Gastroesophageal sphincter (tissue), 4 donors: ENCODE results near the gene ADAT3. TPM values are rescaled to one million over a fixed set of nuclear protein-coding genes. Genes with fewer than 3 reads are reported as not detected.
A peak's percentile ranks its signal among the peaks of the same experiment; 100 is the strongest.

Source experiments
- ATAC-seq: fragments of 150-250 bp; one replicate; pipeline ENCODE4 v1.9.1; 2016; ENCODE audit warnings: mild to moderate bottlenecking, moderate library complexity
- H3K27ac ChIP-seq, 4 donors: fragments of 200-600 bp; sonication (generic) in 3 of 4; 1 replicate in 3 of 4; 2 replicates in 1 of 4; pipeline ENCODE4 v1.5.1; 2016 to 2019
- H3K27me3 ChIP-seq: fragments of 200-600 bp; sonication (generic); one replicate; pipeline ENCODE4 v1.5.1; 2019
- H3K36me3 ChIP-seq, 2 donors: fragments of 200-600 bp; sonication (generic); one replicate each; pipeline ENCODE4 v1.5.1; 2019; ENCODE audit warnings: control low read depth in 1 of 2
- H3K4me1 ChIP-seq, 3 donors: fragments of 200-600 bp; sonication (generic); 1 replicate in 2 of 3; 2 replicates in 1 of 3; pipeline ENCODE4 v1.5.1; 2016 to 2019; ENCODE audit warnings: control low read depth in 2 of 3
- H3K4me3 ChIP-seq, 2 donors: fragments of 200-600 bp; sonication (generic); one replicate each; pipeline ENCODE4 v1.5.1; 2019; ENCODE audit warnings: mild to moderate bottlenecking in 1 of 2, moderate library complexity in 1 of 2
- H3K9me3 ChIP-seq, 3 donors: fragments of 200-600 bp; sonication (generic); one replicate each; pipeline ENCODE4 v1.5.1; 2017 to 2019; ENCODE audit warnings: control low read depth in 2 of 3
- CTCF ChIP-seq, 4 experiments: fragments of 200-600 bp in 2 of 4; fragments of 450-650 bp in 2 of 4; sonication (generic) in 1 of 4; IDR thresholded peaks; one replicate each; pipeline ENCODE4 v1.5.1; 2017 to 2019; ENCODE audit warnings: antibody characterized with exemption in 4 of 4, mild to moderate bottlenecking in 2 of 4, moderate library complexity in 2 of 4
- EP300 ChIP-seq: sonication (generic); formaldehyde crosslinking; IDR thresholded peaks from one replicate; pipeline ENCODE4 v1.6.1; 2017; ENCODE audit warnings: antibody characterized with exemption, mild to moderate bottlenecking
- POLR2A ChIP-seq, 2 donors: fragments of 450-650 bp; IDR thresholded peaks; one replicate each; pipeline ENCODE4 v1.6.1; 2017; ENCODE audit warnings: antibody characterized with exemption in 2 of 2, mild to moderate bottlenecking in 2 of 2, moderate library complexity in 1 of 2
- POLR2AphosphoS5 ChIP-seq: sonication (generic); formaldehyde crosslinking; IDR thresholded peaks from one replicate; pipeline ENCODE4 v1.6.1; 2017; ENCODE audit warnings: antibody characterized with exemption
- WGBS, 2 donors: methylation state at CpG; one replicate each; pipeline ENCODE4 v1.1.5; 2018; ENCODE audit warnings: low coverage in 1 of 2; 5-methylcytosine and 5-hydroxymethylcytosine counted together
- total RNA-seq, 4 donors: library from RNA; depleted of rRNA; stranded (reverse); fragments of >200 nt; gene quantifications; one replicate each; pipeline ENCODE4 v1.1.0, GENCODE V29; 2016

Gene ADAT3
- total RNA-seq, 4 donors from 2014 or later = 0.47 to 4.2 (median 2.3) TPM

- no peak overlapping the region for H3K27ac ChIP-seq
- peaks cover 0 to 37% (median 0%) of the 10 kb centered on the region in 3 donors for H3K4me1 ChIP-seq
- peak; percentile 21 for ATAC-seq
- H3K9me3 ChIP-seq = no peaks in the 10 kb centered on the region
- H3K4me3 ChIP-seq = no peak overlapping the region
- H3K36me3 ChIP-seq = peaks cover 0 to 29% of the 10 kb centered on the region in 2 donors
- TF ChIP-seq POLR2AphosphoS5 (no peak), POLR2A (IDR thresholded peaks at IDR 0.05) (no peak), CTCF (IDR thresholded peaks at IDR 0.05) (no peak), EP300 (no peak)
- H3K27me3 ChIP-seq = no peaks in the 10 kb centered on the region
- 75% methylated on average over 4 to 10 of the region's 51 CpGs for WGBS, 2 donors
Observed at GRCh38 chr19:1955171-1956121, 50.2 kb downstream of the ADAT3 start.

- TF ChIP-seq POLR2A (IDR thresholded peaks at IDR 0.05) = no peak
- no peak for TF ChIP-seq POLR2AphosphoS5
- no peak for TF ChIP-seq CTCF (IDR thresholded peaks at IDR 0.05)
- no peak for TF ChIP-seq EP300
- no peak for ATAC-seq
- Histone ChIP-seq H3K4me1 (peaks cover 0 to 37% (median 0%) of the 10 kb centered on the region in 3 donors), H3K27me3 (no peaks in the 10 kb centered on the region), H3K9me3 (no peaks in the 10 kb centered on the region), H3K27ac (no peak overlapping the region), H3K36me3 (peaks cover 0 to 26% of the 10 kb centered on the region in 2 donors), H3K4me3 (no peak overlapping the region)
- 100% methylated on average over 1 of the region's 12 CpGs; no CpG with 5 or more reads in 1 of the 2 donors for WGBS, 2 donors
Observed at GRCh38 chr19:1956122-1956494, 50.9 kb downstream of the ADAT3 start.

- 67 to 76% methylated on average over 5 to 6 of the region's 28 CpGs for WGBS, 2 donors
- peak; percentile 42 for ATAC-seq
- Histone ChIP-seq H3K27ac (no peak overlapping the region), H3K27me3 (no peaks in the 10 kb centered on the region), H3K4me3 (no peak overlapping the region), H3K36me3 (peaks cover 0 to 24% of the 10 kb centered on the region in 2 donors), H3K9me3 (no peaks in the 10 kb centered on the region), H3K4me1 (peaks cover 0 to 37% (median 0%) of the 10 kb centered on the region in 3 donors)
- TF ChIP-seq CTCF (IDR thresholded peaks at IDR 0.05) = no peak
Observed at GRCh38 chr19:1956868-1957492, 51.8 kb downstream of the ADAT3 start.

GRCh38 chr19:1957562-1958248, 52.5 kb downstream of the ADAT3 start:
- TF ChIP-seq POLR2A (IDR thresholded peaks at IDR 0.05) (no peak), CTCF (IDR thresholded peaks at IDR 0.05) (no peak), POLR2AphosphoS5 (no peak), EP300 (no peak)
- peaks cover 0 to 17% of the 10 kb centered on the region in 2 donors for H3K36me3 ChIP-seq
- no peak overlapping the region for H3K4me3 ChIP-seq
- H3K9me3 ChIP-seq = no peaks in the 10 kb centered on the region
- peak; percentile 1 for ATAC-seq
- 100% methylated on average over 1 of the region's 40 CpGs for WGBS, 2 donors
- peaks cover 0 to 37% (median 0%) of the 10 kb centered on the region in 3 donors for H3K4me1 ChIP-seq
- no peaks in the 10 kb centered on the region for H3K27me3 ChIP-seq
- H3K27ac ChIP-seq = no peak overlapping the region
